Panc1 (cell line): Measurements from ENCODE around the gene EPN1. TPM values are rescaled to one million over a fixed set of nuclear protein-coding genes. Genes with fewer than 3 reads are reported as not detected.

Experiments used
- ATAC-seq: fragments of 200-7000 bp; cut with Tn5 transposase; 2 replicates; pipeline ENCODE4 v1.9.1; 2020; ENCODE audit warnings: mild to moderate bottlenecking, moderate library complexity
- BruUV-seq: library from RNA; stranded (reverse); fragments of 400-500 nt; replicated peaks from 2 replicates; lab custom pipeline; 2021; lab: Mats Ljungman, UMichigan
- CTCF ChIA-PET: fragments of 300-600 bp; sonication (Branson Sonifier 250); formaldehyde crosslinking; loops from one replicate; lab custom pipeline; 2022; ENCODE audit warnings: antibody characterized with exemption; lab: Charles Lee
- POLR2A ChIA-PET: fragments of 300-600 bp; sonication (Branson Sonifier 250); formaldehyde crosslinking; loops from one replicate; lab custom pipeline; 2022; ENCODE audit warnings: antibody characterized with exemption; lab: Charles Lee
- DNase-seq: peaks from one replicate; pipeline ENCODE4 v3.0.0-alpha.2; 2010; ENCODE audit warnings: low read depth, low spot score
- H3K27ac ChIP-seq: 2 replicates; pipeline ENCODE4 v1.5.1; 2011; ENCODE audit warnings: mild to moderate bottlenecking, low read length, inconsistent platforms
- H3K27me3 ChIP-seq: fragments of 200-500 bp; sonication (Bioruptor generic); 2 replicates; pipeline ENCODE4 v1.6.0; 2014; ENCODE audit warnings: low read length, inconsistent platforms; ENCODE audit not compliant: control insufficient read depth, insufficient read depth
- H3K36me3 ChIP-seq: fragments of 200-500 bp; sonication (Bioruptor generic); 2 replicates; pipeline ENCODE4 v1.5.1; 2014; ENCODE audit warnings: inconsistent platforms, mild to moderate bottlenecking, low read length, moderate library complexity; ENCODE audit not compliant: control insufficient read depth, insufficient read depth
- H3K4me1 ChIP-seq: 2 replicates; pipeline ENCODE4 v1.5.1; 2011; ENCODE audit warnings: inconsistent platforms, mild to moderate bottlenecking, low read length, moderate library complexity; ENCODE audit not compliant: control insufficient read depth, insufficient read depth
- H3K4me3 ChIP-seq, 2 experiments: 2 replicates each; pipeline ENCODE4 v1.5.1; 2011 to 2012; ENCODE audit warnings: low read depth in 2 of 2, low read length in 2 of 2, mild to moderate bottlenecking in 2 of 2, inconsistent platforms in 1 of 2, moderate library complexity in 1 of 2
- H3K9me3 ChIP-seq: fragments of 200-500 bp; sonication (Bioruptor generic); 2 replicates; pipeline ENCODE4 v1.5.1; 2014; ENCODE audit warnings: low read depth, mild to moderate bottlenecking, inconsistent platforms, low read length, moderate library complexity; ENCODE audit not compliant: control insufficient read depth, insufficient read depth
- POLR2AphosphoS5 ChIP-seq: IDR thresholded peaks from 2 replicates; pipeline ENCODE4 v1.6.1; 2012; ENCODE audit warnings: mild to moderate bottlenecking, low read depth, low read length, moderate library complexity
- SIN3A ChIP-seq: IDR thresholded peaks from 2 replicates; pipeline ENCODE4 v1.6.1; 2012; ENCODE audit warnings: low read depth, mild to moderate bottlenecking, low read length, moderate library complexity, borderline replicate concordance; ENCODE audit not compliant: insufficient read depth
- TCF7L2 ChIP-seq: IDR thresholded peaks from 2 replicates; pipeline ENCODE4 v1.6.1; 2011; ENCODE audit warnings: mild to moderate bottlenecking, low read depth, low read length, inconsistent platforms
- in situ Hi-C: cut with HindIII; loops from 2 replicates; pipeline ENCODE4 v1.10.0; 2016; ENCODE audit warnings: low sequenced_read_pairs, low pct_unique_long_range_greater_than_20kb
- intact Hi-C: fragments of 100-400 bp; cut with micrococcal nuclease; formaldehyde crosslinking; loops from one replicate; pipeline ENCODE4 v1.10.0; 2022; ENCODE audit not compliant: unreplicated experiment
- total RNA-seq: library from RNA; stranded (reverse); gene quantifications from one replicate; pipeline ENCODE4 v1.2.1, GENCODE V29; 2021; ENCODE audit not compliant: unreplicated experiment
- TF ChIP-seq, protein P1 (sequence below): fragments of 450-650 bp; IDR thresholded peaks from 2 replicates; pipeline ENCODE4 v1.5.1; 2017; ENCODE audit warnings: mild to moderate bottlenecking
- TF ChIP-seq, protein P2 (sequence below), 2 experiments: IDR thresholded peaks; 2 replicates each; pipeline ENCODE4 v1.6.1; 2011 to 2012; ENCODE audit warnings: low read depth in 2 of 2, control low read depth in 1 of 2, low read length in 1 of 2, mild to moderate bottlenecking in 1 of 2, moderate library complexity in 1 of 2; ENCODE audit not compliant: insufficient read depth in 1 of 2

The EPN1 gene
- total RNA-seq, 1 experiment from 2014 or later = 361 TPM

DNA sequence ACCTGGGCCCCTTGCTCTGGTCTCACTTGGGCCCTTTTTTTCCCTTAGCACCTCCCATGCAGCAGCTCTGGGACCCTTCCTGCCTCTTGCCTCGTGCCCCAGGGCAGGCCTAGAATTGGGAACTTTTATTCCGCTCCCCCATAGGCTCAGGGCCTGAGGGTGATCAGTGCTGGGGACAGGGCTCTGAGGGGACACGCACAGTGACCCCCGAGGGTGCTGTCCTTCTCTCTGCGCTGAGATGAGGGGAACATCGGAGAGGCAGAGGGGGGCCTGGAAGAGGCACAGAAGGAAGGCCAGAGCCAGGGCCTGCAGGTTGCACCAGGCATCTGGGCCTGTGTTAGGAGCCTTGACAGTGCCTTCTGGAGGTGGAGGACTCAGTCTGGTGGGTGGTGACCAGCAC lies 10.8 kb downstream of the EPN1 start:
- Histone ChIP-seq H3K36me3 (peaks cover 11% of the 10 kb centered on the region; the same call in 1 of the 2 replicates), H3K27me3 (no peaks in the 10 kb centered on the region), H3K27ac (no peak overlapping the region), H3K4me1 (peaks cover 7% of the 10 kb centered on the region; the same call in 1 of the 2 replicates), H3K4me3 (no peak overlapping the region), H3K9me3 (no peaks in the 10 kb centered on the region)
- CTCF ChIA-PET = no interaction called here
- DNase-seq (no peak), ATAC-seq (no peak)
- in situ Hi-C loops = no loop called here
- POLR2A ChIA-PET = no interaction called here
- TF ChIP-seq, protein P1, sequence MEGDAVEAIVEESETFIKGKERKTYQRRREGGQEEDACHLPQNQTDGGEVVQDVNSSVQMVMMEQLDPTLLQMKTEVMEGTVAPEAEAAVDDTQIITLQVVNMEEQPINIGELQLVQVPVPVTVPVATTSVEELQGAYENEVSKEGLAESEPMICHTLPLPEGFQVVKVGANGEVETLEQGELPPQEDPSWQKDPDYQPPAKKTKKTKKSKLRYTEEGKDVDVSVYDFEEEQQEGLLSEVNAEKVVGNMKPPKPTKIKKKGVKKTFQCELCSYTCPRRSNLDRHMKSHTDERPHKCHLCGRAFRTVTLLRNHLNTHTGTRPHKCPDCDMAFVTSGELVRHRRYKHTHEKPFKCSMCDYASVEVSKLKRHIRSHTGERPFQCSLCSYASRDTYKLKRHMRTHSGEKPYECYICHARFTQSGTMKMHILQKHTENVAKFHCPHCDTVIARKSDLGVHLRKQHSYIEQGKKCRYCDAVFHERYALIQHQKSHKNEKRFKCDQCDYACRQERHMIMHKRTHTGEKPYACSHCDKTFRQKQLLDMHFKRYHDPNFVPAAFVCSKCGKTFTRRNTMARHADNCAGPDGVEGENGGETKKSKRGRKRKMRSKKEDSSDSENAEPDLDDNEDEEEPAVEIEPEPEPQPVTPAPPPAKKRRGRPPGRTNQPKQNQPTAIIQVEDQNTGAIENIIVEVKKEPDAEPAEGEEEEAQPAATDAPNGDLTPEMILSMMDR = no peak
- TF ChIP-seq, protein P2, sequence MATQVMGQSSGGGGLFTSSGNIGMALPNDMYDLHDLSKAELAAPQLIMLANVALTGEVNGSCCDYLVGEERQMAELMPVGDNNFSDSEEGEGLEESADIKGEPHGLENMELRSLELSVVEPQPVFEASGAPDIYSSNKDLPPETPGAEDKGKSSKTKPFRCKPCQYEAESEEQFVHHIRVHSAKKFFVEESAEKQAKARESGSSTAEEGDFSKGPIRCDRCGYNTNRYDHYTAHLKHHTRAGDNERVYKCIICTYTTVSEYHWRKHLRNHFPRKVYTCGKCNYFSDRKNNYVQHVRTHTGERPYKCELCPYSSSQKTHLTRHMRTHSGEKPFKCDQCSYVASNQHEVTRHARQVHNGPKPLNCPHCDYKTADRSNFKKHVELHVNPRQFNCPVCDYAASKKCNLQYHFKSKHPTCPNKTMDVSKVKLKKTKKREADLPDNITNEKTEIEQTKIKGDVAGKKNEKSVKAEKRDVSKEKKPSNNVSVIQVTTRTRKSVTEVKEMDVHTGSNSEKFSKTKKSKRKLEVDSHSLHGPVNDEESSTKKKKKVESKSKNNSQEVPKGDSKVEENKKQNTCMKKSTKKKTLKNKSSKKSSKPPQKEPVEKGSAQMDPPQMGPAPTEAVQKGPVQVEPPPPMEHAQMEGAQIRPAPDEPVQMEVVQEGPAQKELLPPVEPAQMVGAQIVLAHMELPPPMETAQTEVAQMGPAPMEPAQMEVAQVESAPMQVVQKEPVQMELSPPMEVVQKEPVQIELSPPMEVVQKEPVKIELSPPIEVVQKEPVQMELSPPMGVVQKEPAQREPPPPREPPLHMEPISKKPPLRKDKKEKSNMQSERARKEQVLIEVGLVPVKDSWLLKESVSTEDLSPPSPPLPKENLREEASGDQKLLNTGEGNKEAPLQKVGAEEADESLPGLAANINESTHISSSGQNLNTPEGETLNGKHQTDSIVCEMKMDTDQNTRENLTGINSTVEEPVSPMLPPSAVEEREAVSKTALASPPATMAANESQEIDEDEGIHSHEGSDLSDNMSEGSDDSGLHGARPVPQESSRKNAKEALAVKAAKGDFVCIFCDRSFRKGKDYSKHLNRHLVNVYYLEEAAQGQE (IDR thresholded peaks at IDR 0.05; ENCODE audit: insufficient read depth in 1 of 2, low read depth in 2 of 2, low read length in 1 of 2) = no peak
- no peak for TF ChIP-seq SIN3A
- TF ChIP-seq TCF7L2 = no peak
- no peak for TF ChIP-seq POLR2AphosphoS5
- intact Hi-C loops = no loop called here
- no TSS peak for BruUV-seq

DNA sequence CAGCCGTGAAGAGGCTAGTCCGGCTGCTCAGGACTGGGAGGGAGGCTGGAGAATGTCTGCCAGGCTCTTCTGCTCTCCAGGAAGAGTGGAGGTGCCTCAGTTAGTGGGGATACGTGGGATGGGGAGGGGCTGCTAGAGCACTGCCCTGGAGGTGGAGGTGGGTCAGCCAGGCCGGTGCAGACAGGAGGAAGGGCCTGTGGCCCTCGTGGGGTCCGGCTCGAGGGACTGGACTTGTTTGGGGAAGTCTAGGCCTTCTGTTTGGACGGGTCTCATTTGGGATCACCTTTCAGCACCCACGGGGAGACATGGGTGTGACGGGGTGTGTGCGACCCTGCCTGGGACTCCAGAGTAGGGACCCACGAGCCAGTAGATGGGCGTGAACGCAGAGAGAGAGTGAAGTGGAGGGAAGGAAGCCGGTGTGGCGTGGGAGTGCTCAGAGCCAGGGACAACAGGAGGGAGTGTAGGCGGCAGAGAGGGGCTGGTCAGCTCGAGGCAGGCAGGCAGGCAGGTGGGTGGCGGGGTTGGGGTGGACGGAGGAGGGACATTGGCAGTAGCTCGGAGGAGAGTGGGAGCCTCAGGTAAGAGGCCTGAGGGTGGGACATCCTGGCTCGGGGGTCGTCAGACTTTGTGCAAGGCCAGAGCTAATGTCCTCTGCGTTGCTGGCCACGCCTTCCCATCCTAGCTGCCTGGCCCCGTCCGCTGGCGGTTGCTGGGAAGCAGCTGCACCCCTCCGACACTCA lies 11.5 kb downstream of the EPN1 start:
- H3K27me3 ChIP-seq = no peaks in the 10 kb centered on the region
- in situ Hi-C loops = no loop called here
- no peak overlapping the region for H3K4me3 ChIP-seq
- intact Hi-C loops = no loop called here
- POLR2A ChIA-PET = no interaction called here
- BruUV-seq = no TSS peak
- no peak overlapping the region for H3K27ac ChIP-seq
- CTCF ChIA-PET = interaction anchor here (0.5 kb wide), 1 partner anchor 33 kb away, joined by 10 read pairs; no protein-coding TSS in a partner anchor
- no peak for ATAC-seq
- peaks cover 7% of the 10 kb centered on the region; the same call in 1 of the 2 replicates for H3K4me1 ChIP-seq
- TF ChIP-seq, protein P1 = no peak
- TF ChIP-seq, protein P2 (IDR thresholded peaks at IDR 0.05; ENCODE audit: insufficient read depth in 1 of 2, low read depth in 2 of 2, low read length in 1 of 2) = no peak
- TF ChIP-seq SIN3A = no peak
- no peak for TF ChIP-seq POLR2AphosphoS5
- no peak for TF ChIP-seq TCF7L2
- H3K36me3 ChIP-seq = peaks cover 11% of the 10 kb centered on the region; the same call in 1 of the 2 replicates
- H3K9me3 ChIP-seq = no peaks in the 10 kb centered on the region
- DNase-seq = no peak
